Sigmoid colon (tissue), 7 donors: Measurements from ENCODE around the gene TMEM106A. TPM values are rescaled to one million over a fixed set of nuclear protein-coding genes. Genes with fewer than 3 reads are reported as not detected.
"Not testable (repeated sequence)": the region's sequence is repeated elsewhere in the genome, so short reads cannot be mapped to it uniquely, and the experiment has no call there.

Source experiments
- DNase-seq: peaks from one replicate; pipeline ENCODE4 v3.0.0-alpha.2; 2019
- H3K27ac ChIP-seq, 4 donors: fragments of 200-600 bp; sonication (generic); one replicate each; pipeline ENCODE4 v1.5.1; 2016 to 2019; ENCODE audit warnings: mild to moderate bottlenecking in 1 of 4
- H3K27me3 ChIP-seq, 3 donors: fragments of 200-600 bp; sonication (generic); one replicate each; pipeline ENCODE4 v1.5.1; 2019; ENCODE audit warnings: mild to moderate bottlenecking in 1 of 3
- H3K36me3 ChIP-seq, 4 donors: fragments of 200-600 bp; sonication (generic); one replicate each; pipeline ENCODE4 v1.5.1; 2016 to 2019
- H3K4me1 ChIP-seq, 4 donors: fragments of 200-600 bp; sonication (generic); one replicate each; pipeline ENCODE4 v1.5.1; 2017 to 2019
- H3K4me3 ChIP-seq, 4 donors: fragments of 200-600 bp; sonication (generic); one replicate each; pipeline ENCODE4 v1.5.1; 2017 to 2019; ENCODE audit warnings: mild to moderate bottlenecking in 2 of 4, moderate library complexity in 1 of 4
- H3K9me3 ChIP-seq, 4 donors: fragments of 200-600 bp in 3 of 4; sonication (generic) in 3 of 4; one replicate each; pipeline versions ENCODE4 v1.5.1 to v1.6.1; 2013 to 2019
- EP300 ChIP-seq, 4 donors: sonication (generic); formaldehyde crosslinking; IDR thresholded peaks; one replicate each; pipeline ENCODE4 v1.6.1; 2017; ENCODE audit warnings: antibody characterized with exemption in 4 of 4
- POLR2A ChIP-seq, 2 donors: fragments of 450-650 bp; IDR thresholded peaks; one replicate each; pipeline ENCODE4 v1.6.1; 2016; ENCODE audit warnings: antibody characterized with exemption in 2 of 2, mild to moderate bottlenecking in 2 of 2, moderate library complexity in 2 of 2
- POLR2AphosphoS5 ChIP-seq, 4 donors: sonication (generic); formaldehyde crosslinking; IDR thresholded peaks; one replicate each; pipeline ENCODE4 v1.6.1; 2017; ENCODE audit warnings: antibody characterized with exemption in 4 of 4
- WGBS, 2 donors: extraction: QIAGEN DNeasy Blood & Tissue Kit; methylation state at CpG; one replicate each; pipeline ENCODE4 v1.1.7; 2013; 5-methylcytosine and 5-hydroxymethylcytosine counted together
- intact Hi-C: fragments of 100-400 bp; cut with DNase I; formaldehyde crosslinking; loops from one replicate; pipeline ENCODE4 v1.15.1; 2023
- polyA plus RNA-seq, 3 donors: library from polyadenylated mRNA; stranded (reverse); fragments of 200-250 nt; gene quantifications; one replicate each; pipeline ENCODE4 v1.2.3, GENCODE V29; 2013
- total RNA-seq, 4 donors: library from RNA; depleted of rRNA; stranded (reverse); fragments of >200 nt; gene quantifications; one replicate each; pipeline ENCODE4 v1.1.0, GENCODE V29; 2016
- TF ChIP-seq, protein P1 (sequence below), 4 experiments: fragments of 450-650 bp in 3 of 4; fragments of 200-600 bp in 1 of 4; IDR thresholded peaks; one replicate each; pipeline ENCODE4 v1.5.1; 2016 to 2019; ENCODE audit warnings: antibody characterized with exemption in 4 of 4, mild to moderate bottlenecking in 3 of 4, moderate library complexity in 2 of 4
- donor health status: healthy with polysubstance abuse.
- donor health status: Bipolar disorder and iron deficiency.
- donor health status: healthy.

TMEM106A gene, protein sequence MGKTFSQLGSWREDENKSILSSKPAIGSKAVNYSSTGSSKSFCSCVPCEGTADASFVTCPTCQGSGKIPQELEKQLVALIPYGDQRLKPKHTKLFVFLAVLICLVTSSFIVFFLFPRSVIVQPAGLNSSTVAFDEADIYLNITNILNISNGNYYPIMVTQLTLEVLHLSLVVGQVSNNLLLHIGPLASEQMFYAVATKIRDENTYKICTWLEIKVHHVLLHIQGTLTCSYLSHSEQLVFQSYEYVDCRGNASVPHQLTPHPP
- total RNA-seq (1 to 10 TPM; 3.0 to 7.2 (median 4.7) TPM), polyA plus RNA-seq (1 to 10 TPM; 2.4 to 9.4 (median 3.5) TPM)

DNA sequence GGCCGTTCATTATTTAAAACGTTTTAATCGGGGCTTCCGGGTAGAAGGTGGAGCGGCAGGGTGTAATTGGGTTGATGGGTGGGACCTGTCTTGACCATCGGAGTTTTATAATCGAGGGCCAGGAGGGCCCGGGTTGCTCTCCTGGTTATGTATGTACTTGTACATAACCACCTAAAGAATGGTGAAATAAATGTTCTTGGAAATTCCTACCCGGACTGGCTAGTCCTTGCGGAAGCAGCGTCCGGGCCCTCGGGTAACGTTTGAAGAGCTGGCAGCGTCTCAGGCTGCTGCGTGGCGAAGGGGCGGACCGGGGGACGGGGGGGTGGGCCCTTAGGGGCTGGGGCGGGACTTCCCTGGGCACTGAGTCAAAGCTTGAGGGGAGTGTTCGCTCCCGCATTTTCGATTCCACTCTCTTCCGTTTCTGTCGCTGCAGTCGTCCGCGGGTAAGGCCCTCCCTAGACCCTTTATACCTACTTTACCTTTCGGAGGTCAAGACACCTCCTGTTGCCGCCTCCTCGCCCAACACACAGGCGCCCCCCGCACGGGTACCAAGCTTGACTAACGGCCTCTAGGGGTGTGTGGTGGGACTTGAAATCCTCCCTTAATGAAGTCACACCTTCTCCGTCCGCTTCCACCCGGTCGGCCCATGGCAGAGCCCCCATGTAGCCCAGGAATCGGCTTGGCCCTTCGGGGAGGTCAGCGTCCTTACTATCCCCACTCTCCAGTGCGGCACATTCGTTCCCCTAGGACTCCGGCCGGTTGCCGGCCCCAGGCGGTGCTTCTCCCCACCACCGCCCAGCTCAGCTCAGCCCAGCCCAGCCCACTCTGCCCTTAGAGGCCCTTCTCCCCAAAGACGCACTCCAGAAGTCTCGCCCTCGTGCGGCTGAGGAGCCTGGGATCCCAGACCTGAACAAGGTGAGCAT lies at the start of gene TMEM106A:
Gene TMEM106A, plus strand, starts transcription at position 396 of the 923 bp plus-strand sequence. CDS start 1,167 bp downstream, outside the sequence.
- H3K27ac ChIP-seq = peak within 1 kb of the TSS; percentile 80 to 87 (median 84)
- H3K4me3 ChIP-seq = peak within 1 kb of the TSS; percentile 51 to 71 (median 68)
- intact Hi-C loops = loop anchor here (2.0 to 5.0 kb wide), 2 partner anchors 41 to 189 kb away; partner anchors contain the start of genes NBR1 and VAT1
- H3K27me3 ChIP-seq = no peaks in the 10 kb centered on the region
- DNase-seq = peak; percentile 93
- 1% methylated on average over 54 of the region's 54 CpGs for WGBS, 2 donors
- TF ChIP-seq POLR2A (IDR thresholded peaks at IDR 0.05) = peak in 1 of 2 donors; percentile 8
- TF ChIP-seq POLR2AphosphoS5 (IDR thresholded peaks at IDR 0.05) = peak; percentile 48 to 83 (median 78)
- no peak for TF ChIP-seq EP300 (IDR thresholded peaks at IDR 0.05)
- TF ChIP-seq, protein P1, sequence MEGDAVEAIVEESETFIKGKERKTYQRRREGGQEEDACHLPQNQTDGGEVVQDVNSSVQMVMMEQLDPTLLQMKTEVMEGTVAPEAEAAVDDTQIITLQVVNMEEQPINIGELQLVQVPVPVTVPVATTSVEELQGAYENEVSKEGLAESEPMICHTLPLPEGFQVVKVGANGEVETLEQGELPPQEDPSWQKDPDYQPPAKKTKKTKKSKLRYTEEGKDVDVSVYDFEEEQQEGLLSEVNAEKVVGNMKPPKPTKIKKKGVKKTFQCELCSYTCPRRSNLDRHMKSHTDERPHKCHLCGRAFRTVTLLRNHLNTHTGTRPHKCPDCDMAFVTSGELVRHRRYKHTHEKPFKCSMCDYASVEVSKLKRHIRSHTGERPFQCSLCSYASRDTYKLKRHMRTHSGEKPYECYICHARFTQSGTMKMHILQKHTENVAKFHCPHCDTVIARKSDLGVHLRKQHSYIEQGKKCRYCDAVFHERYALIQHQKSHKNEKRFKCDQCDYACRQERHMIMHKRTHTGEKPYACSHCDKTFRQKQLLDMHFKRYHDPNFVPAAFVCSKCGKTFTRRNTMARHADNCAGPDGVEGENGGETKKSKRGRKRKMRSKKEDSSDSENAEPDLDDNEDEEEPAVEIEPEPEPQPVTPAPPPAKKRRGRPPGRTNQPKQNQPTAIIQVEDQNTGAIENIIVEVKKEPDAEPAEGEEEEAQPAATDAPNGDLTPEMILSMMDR (IDR thresholded peaks at IDR 0.05) = peak; percentile 12 to 51 (median 40)
- no peaks in the 10 kb centered on the region for H3K9me3 ChIP-seq
- peaks cover 0 to 55% (median 18%) of the 10 kb centered on the region in 4 donors for H3K36me3 ChIP-seq
- H3K4me1 ChIP-seq = peaks cover 0 to 23% (median 20%) of the 10 kb centered on the region in 4 donors

DNA sequence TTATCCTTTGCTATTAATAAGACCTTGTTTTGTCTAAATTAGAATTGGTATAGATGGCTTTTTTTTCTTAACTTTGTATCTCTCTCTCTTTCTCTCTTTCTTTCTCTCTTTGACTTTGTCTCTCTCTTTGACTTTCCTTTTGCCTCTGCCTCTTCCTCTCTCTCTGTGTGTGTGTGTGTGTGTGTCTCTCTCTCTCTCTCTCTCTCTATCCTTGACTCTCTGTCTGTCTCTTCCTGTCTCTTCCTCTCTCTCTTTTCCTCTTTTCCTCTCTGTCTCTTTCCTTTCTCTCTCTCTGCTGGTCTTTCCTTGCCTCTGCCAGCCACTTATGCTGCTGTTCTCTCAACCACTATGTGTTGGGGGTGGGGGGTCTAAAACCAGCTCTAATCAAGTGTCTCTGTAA lies 45.7 kb upstream of the TMEM106A start:
- intact Hi-C loops = loop anchor here (5.0 kb wide), 1 partner anchor 171 kb away; no protein-coding TSS in a partner anchor
- not testable (repeated sequence) for H3K27me3 ChIP-seq, H3K27ac ChIP-seq

DNA sequence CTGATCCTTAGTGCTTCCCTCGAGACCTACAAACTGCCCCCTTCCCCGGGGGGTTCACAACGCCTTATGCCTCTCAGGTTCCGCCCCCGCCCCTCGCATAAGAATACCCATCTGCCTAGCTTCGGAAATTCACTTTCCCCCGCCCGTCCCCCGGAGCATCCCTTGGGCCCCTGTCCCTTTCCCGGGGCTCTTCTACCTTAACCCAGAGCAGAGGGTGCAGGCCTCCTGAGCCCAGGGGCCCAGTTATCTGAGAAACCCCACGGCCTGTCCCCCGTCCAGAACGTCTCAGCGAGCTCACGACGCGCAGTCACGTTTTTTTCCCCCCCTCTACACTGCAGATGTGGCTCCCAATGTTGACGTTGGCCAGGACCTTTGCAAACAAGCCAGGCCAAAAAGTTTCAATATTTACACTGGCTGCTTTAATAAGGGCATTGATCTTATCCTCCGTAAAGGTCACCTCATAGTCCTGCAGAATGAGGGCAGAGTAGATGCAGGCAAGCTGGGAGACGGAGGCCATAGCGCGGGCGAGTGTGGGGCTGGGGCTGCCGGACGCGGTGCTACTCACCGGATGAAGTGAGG lies 42.0 kb upstream of the TMEM106A start:
- intact Hi-C loops = loop anchor here (1.0 to 5.0 kb wide), 5 partner anchors 41 to 171 kb away; partner anchors contain the start of genes BRCA1, RPL27 and TMEM106A
- no peaks in the 10 kb centered on the region for H3K27me3 ChIP-seq
- H3K9me3 ChIP-seq = no peaks in the 10 kb centered on the region
- H3K36me3 ChIP-seq = peaks cover 0 to 5% (median 0%) of the 10 kb centered on the region in 4 donors
- H3K27ac ChIP-seq = peak overlapping the region; percentile 95 to 98 (median 98)
- peak overlapping the region; percentile 77 to 91 (median 80) for H3K4me3 ChIP-seq
- peaks cover 0 to 44% (median 41%) of the 10 kb centered on the region in 4 donors for H3K4me1 ChIP-seq
- 1% methylated on average over 29 of the region's 29 CpGs for WGBS, 2 donors
- TF ChIP-seq POLR2AphosphoS5 (IDR thresholded peaks at IDR 0.05) = no peak
- TF ChIP-seq, protein P1 (IDR thresholded peaks at IDR 0.05) = no peak
- no peak for TF ChIP-seq POLR2A (IDR thresholded peaks at IDR 0.05)
- TF ChIP-seq EP300 (IDR thresholded peaks at IDR 0.05) = no peak
- peak; percentile 72 for DNase-seq

More for the DNA sequence above, 45.7 kb upstream of the TMEM106A start:
- DNase-seq, H3K4me3 ChIP-seq, H3K9me3 ChIP-seq: not testable (repeated sequence)
- Histone ChIP-seq H3K4me1 (peaks cover 0 to 15% (median 10%) of the 10 kb centered on the region in 4 donors), H3K36me3 (peaks cover 0 to 15% (median 6%) of the 10 kb centered on the region in 4 donors)

DNA sequence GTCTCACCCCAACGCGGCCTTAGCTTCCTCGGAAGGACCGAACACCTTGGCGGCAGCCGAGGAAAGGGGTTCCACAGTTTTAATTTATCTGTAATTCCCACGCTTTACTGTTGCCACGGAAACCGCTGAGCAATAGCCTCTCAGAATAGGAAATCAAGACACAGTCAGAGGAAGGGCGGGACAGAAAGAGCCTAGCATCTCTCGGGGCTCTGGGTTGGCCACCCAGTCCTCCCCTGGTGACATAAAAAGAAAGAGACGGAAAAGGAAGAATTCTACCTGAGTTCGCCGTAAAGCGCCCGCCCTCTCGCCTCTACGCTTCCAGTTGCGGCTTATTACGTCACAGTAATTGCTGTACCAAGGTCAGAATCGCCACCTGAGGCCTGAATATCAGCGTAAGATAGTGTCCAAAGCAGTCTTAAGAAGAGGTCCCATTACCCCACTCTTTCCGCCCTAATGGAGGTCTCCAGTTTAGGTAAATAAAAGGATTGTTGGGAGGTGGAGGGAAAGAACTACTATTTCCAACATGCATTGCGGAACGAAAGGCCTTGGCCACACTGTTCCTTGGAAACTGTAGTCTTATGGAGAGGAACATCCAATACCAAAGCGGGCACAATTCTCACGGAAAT lies 41.4 kb upstream of the TMEM106A start:
- peak overlapping the region; percentile 77 to 91 (median 80) for H3K4me3 ChIP-seq
- peak overlapping the region; percentile 95 to 98 (median 98) for H3K27ac ChIP-seq
- WGBS, 2 donors = 0 to 1% methylated on average over 27 of the region's 27 CpGs
- H3K9me3 ChIP-seq = no peaks in the 10 kb centered on the region
- DNase-seq = peak; percentile 97
- TF ChIP-seq EP300 (IDR thresholded peaks at IDR 0.05) = no peak
- peak; percentile 66 to 82 (median 70) for TF ChIP-seq POLR2AphosphoS5 (IDR thresholded peaks at IDR 0.05)
- TF ChIP-seq POLR2A (IDR thresholded peaks at IDR 0.05) = peak in 1 of 2 donors; percentile 57
- TF ChIP-seq, protein P1 (IDR thresholded peaks at IDR 0.05) = no peak
- intact Hi-C loops = loop anchor here (1.0 to 2.0 kb wide), 4 partner anchors 41 to 171 kb away; partner anchors contain the start of genes BRCA1, RPL27 and TMEM106A
- no peaks in the 10 kb centered on the region for H3K27me3 ChIP-seq
- H3K4me1 ChIP-seq = peaks cover 0 to 50% (median 47%) of the 10 kb centered on the region in 4 donors
- peaks cover 0 to 5% (median 0%) of the 10 kb centered on the region in 4 donors for H3K36me3 ChIP-seq
